ENCODE results near the gene EFCAB9.

EFCAB9 gene

GRCh38 chr5:172238334-172238733 lies 44.4 kb downstream of the EFCAB9 start:
- DNase-seq (ENCODE audit: low spot score in 2 of 2): no peak
- no peak overlapping the region for H3K4me3 Mint-ChIP-seq
- no peak for ATAC-seq (replicated peaks; ENCODE audit: extremely low read depth, poor library complexity, severe bottlenecking)
- H3K9me3 Mint-ChIP-seq: no peaks in the 10 kb centered on the region
- H3K4me1 Mint-ChIP-seq: peaks cover 22% of the 10 kb centered on the region
- H3K27ac Mint-ChIP-seq (ENCODE audit: low read depth): no peak overlapping the region
- no peaks in the 10 kb centered on the region for H3K27me3 Mint-ChIP-seq
- H3K36me3 Mint-ChIP-seq (ENCODE audit: insufficient read depth): peaks cover 3% of the 10 kb centered on the region

- no peak for DNase-seq (ENCODE audit: low spot score in 2 of 2)
- no peak overlapping the region for H3K4me3 Mint-ChIP-seq
- peaks cover 25% of the 10 kb centered on the region for H3K4me1 Mint-ChIP-seq
- H3K27me3 Mint-ChIP-seq: no peaks in the 10 kb centered on the region
- H3K36me3 Mint-ChIP-seq (ENCODE audit: insufficient read depth): no peaks in the 10 kb centered on the region
- ATAC-seq (replicated peaks; ENCODE audit: extremely low read depth, poor library complexity, severe bottlenecking): no peak
- no peaks in the 10 kb centered on the region for H3K9me3 Mint-ChIP-seq
- H3K27ac Mint-ChIP-seq (ENCODE audit: low read depth): no peak overlapping the region
Observed at GRCh38 chr5:172243302-172243701, 49.3 kb downstream of the EFCAB9 start.

- Mint-ChIP-seq H3K4me3 (no peak overlapping the region), H3K9me3 (no peaks in the 10 kb centered on the region), H3K27ac (ENCODE audit: low read depth) (no peak overlapping the region), H3K4me1 (peaks cover 22% of the 10 kb centered on the region), H3K27me3 (no peaks in the 10 kb centered on the region), H3K36me3 (ENCODE audit: insufficient read depth) (no peaks in the 10 kb centered on the region)
- ATAC-seq (replicated peaks; ENCODE audit: extremely low read depth, poor library complexity, severe bottlenecking) (no peak), DNase-seq (ENCODE audit: low spot score in 2 of 2) (no peak)
Observed at GRCh38 chr5:172245046-172245445, 51.1 kb downstream of the EFCAB9 start.

- H3K27ac Mint-ChIP-seq (ENCODE audit: low read depth): no peak overlapping the region
- no peak for DNase-seq (ENCODE audit: low spot score in 2 of 2)
Observed at GRCh38 chr5:172245703-172246125, 51.7 kb downstream of the EFCAB9 start.

GRCh38 chr5:172248637-172249036 lies 54.7 kb downstream of the EFCAB9 start:
- Mint-ChIP-seq H3K36me3 (ENCODE audit: insufficient read depth) (no peaks in the 10 kb centered on the region), H3K27ac (ENCODE audit: low read depth) (no peak overlapping the region), H3K27me3 (no peaks in the 10 kb centered on the region), H3K4me3 (no peak overlapping the region), H3K9me3 (peaks cover 5% of the 10 kb centered on the region), H3K4me1 (peaks cover 22% of the 10 kb centered on the region)
- DNase-seq (ENCODE audit: low spot score in 2 of 2) (no peak), ATAC-seq (replicated peaks; ENCODE audit: extremely low read depth, poor library complexity, severe bottlenecking) (no peak)

More at GRCh38 chr5:172245703-172246125, 51.7 kb downstream of the EFCAB9 start:
- ATAC-seq (replicated peaks; ENCODE audit: extremely low read depth, poor library complexity, severe bottlenecking): no peak
- Mint-ChIP-seq H3K36me3 (ENCODE audit: insufficient read depth) (no peaks in the 10 kb centered on the region), H3K27me3 (no peaks in the 10 kb centered on the region), H3K4me1 (peaks cover 22% of the 10 kb centered on the region), H3K4me3 (no peak overlapping the region), H3K9me3 (no peaks in the 10 kb centered on the region)

- Mint-ChIP-seq H3K4me3 (no peak overlapping the region), H3K27me3 (no peaks in the 10 kb centered on the region)
Observed at GRCh38 chr5:172251419-172251818, 57.4 kb downstream of the EFCAB9 start.

GRCh38 chr5:172252501-172252900 lies 58.5 kb downstream of the EFCAB9 start:
- Mint-ChIP-seq H3K9me3 (peaks cover 5% of the 10 kb centered on the region), H3K27me3 (no peaks in the 10 kb centered on the region), H3K4me1 (peaks cover 11% of the 10 kb centered on the region), H3K27ac (ENCODE audit: low read depth) (no peak overlapping the region), H3K4me3 (no peak overlapping the region), H3K36me3 (ENCODE audit: insufficient read depth) (no peaks in the 10 kb centered on the region)
- ATAC-seq (replicated peaks; ENCODE audit: extremely low read depth, poor library complexity, severe bottlenecking) (no peak), DNase-seq (ENCODE audit: low spot score in 2 of 2) (no peak)

More at GRCh38 chr5:172251419-172251818, 57.4 kb downstream of the EFCAB9 start:
- Mint-ChIP-seq H3K36me3 (ENCODE audit: insufficient read depth) (no peaks in the 10 kb centered on the region), H3K9me3 (peaks cover 5% of the 10 kb centered on the region), H3K27ac (ENCODE audit: low read depth) (peak overlapping the region; percentile 53), H3K4me1 (peaks cover 17% of the 10 kb centered on the region)
- ATAC-seq (replicated peaks; ENCODE audit: extremely low read depth, poor library complexity, severe bottlenecking) (no peak), DNase-seq (ENCODE audit: low spot score in 2 of 2) (no peak)
